SK-N-SH treated with all-trans-retinoic acid at 6 μM for 48 hours (cell line): ENCODE data around the gene PSMD2.

Experiments
- ATAC-seq: fragments of 200-7000 bp; cut with Tn5 transposase; 3 replicates; pipeline ENCODE4 v1.9.1; 2020; ENCODE audit warnings: mild to moderate bottlenecking, moderate library complexity
- ARNTL ChIP-seq: fragments of 450-650 bp; formaldehyde crosslinking; IDR thresholded peaks from 2 replicates; pipeline ENCODE4 v1.5.0; 2020; ENCODE audit warnings: low read depth, mild to moderate bottlenecking, moderate library complexity, borderline replicate concordance
- BACH2 ChIP-seq: fragments of 250-450 bp; sonication (Bioruptor Pico); IDR thresholded peaks from 2 replicates; pipeline ENCODE4 v1.9.0; 2021; ENCODE audit warnings: mild to moderate bottlenecking, borderline replicate concordance
- CSDC2 ChIP-seq: fragments of 250-450 bp; sonication (Bioruptor Pico); IDR thresholded peaks from 2 replicates; pipeline ENCODE4 v1.5.0; 2020; ENCODE audit warnings: mild to moderate bottlenecking, moderate library complexity
- CSRNP3 ChIP-seq: fragments of 250-450 bp; sonication (Bioruptor Pico); IDR thresholded peaks from 2 replicates; pipeline ENCODE4 v1.5.1; 2021; ENCODE audit warnings: mild to moderate bottlenecking, moderate library complexity
- ISL1 ChIP-seq: fragments of 250-450 bp; sonication (Bioruptor Pico); IDR thresholded peaks from 2 replicates; pipeline ENCODE4 v2.1.2; 2022; ENCODE audit warnings: mild to moderate bottlenecking, moderate library complexity
- PATZ1 ChIP-seq: fragments of 250-450 bp; sonication (Bioruptor Pico); IDR thresholded peaks from 2 replicates; pipeline ENCODE4 v1.8.0; 2020; ENCODE audit warnings: mild to moderate bottlenecking, moderate library complexity, borderline replicate concordance
- PPARA ChIP-seq: fragments of 250-450 bp; sonication (Bioruptor Pico); IDR thresholded peaks from 2 replicates; pipeline ENCODE4 v1.5.0; 2020; ENCODE audit warnings: mild to moderate bottlenecking, borderline replicate concordance
- TCF4 ChIP-seq: fragments of 250-450 bp; sonication (Bioruptor Pico); IDR thresholded peaks from 2 replicates; pipeline ENCODE4 v1.8.0; 2021; ENCODE audit warnings: mild to moderate bottlenecking, moderate library complexity, borderline replicate concordance
- TSHZ2 ChIP-seq: fragments of 250-450 bp; sonication (Bioruptor Pico); IDR thresholded peaks from 2 replicates; pipeline ENCODE4 v1.5.0; 2020; ENCODE audit warnings: mild to moderate bottlenecking, moderate library complexity
- ZC3H10 ChIP-seq: fragments of 250-450 bp; sonication (Bioruptor Pico); IDR thresholded peaks from 2 replicates; pipeline ENCODE4 v1.5.1; 2021; ENCODE audit warnings: mild to moderate bottlenecking, moderate library complexity
- ZFP3 ChIP-seq: fragments of 250-450 bp; sonication (Bioruptor Pico); IDR thresholded peaks from 2 replicates; pipeline ENCODE4 v1.5.0; 2020; ENCODE audit warnings: mild to moderate bottlenecking, moderate library complexity
- ZFP30 ChIP-seq: fragments of 450-650 bp; formaldehyde crosslinking; IDR thresholded peaks from 2 replicates; pipeline ENCODE4 v1.5.0; 2022; ENCODE audit warnings: mild to moderate bottlenecking, moderate library complexity
- ZNF565 ChIP-seq: fragments of 450-650 bp; formaldehyde crosslinking; conservative IDR thresholded peaks from 2 replicates; pipeline ENCODE4 v1.5.0; 2020; ENCODE audit warnings: low read depth, mild to moderate bottlenecking, moderate library complexity
- ZNF8 ChIP-seq: fragments of 450-650 bp; formaldehyde crosslinking; IDR thresholded peaks from 2 replicates; pipeline ENCODE4 v1.5.0; 2020; ENCODE audit warnings: mild to moderate bottlenecking, moderate library complexity
- TF ChIP-seq, protein P1 (sequence below): fragments of 250-450 bp; sonication (Bioruptor Pico); IDR thresholded peaks from 2 replicates; pipeline ENCODE4 v1.5.1; 2020; ENCODE audit warnings: low read depth, mild to moderate bottlenecking, moderate library complexity

The PSMD2 gene

DNA sequence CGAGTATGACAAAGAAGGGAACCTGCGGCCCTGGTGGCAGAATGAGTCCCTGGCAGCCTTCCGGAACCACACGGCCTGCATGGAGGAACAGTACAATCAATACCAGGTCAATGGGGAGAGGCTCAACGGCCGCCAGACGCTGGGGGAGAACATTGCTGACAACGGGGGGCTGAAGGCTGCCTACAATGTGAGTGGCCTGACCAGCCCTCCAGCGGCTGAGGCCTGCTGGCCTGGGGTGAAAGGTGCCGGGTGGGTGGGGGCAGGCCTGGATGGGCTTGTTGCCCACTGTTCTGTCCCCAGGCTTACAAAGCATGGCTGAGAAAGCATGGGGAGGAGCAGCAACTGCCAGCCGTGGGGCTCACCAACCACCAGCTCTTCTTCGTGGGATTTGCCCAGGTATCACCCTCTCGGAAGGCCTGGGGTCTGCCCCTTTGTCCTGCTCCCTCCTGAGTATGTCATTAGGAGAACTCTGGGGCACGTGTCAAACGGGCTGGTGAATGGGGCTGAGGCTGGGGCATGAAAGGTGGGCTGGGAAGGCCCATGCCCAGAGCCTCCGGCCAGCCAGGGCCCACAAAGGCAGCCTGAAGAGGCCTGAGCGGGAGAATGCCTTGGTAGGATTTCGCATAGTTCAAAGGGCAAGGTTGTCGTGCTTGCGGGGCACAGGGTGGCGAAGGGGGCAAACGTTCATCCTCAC, 7.8 kb upstream of the PSMD2 start (continued):
- TF ChIP-seq ZNF565 (CRISPR knock-in tag) = no peak
- no peak for TF ChIP-seq CSDC2 (CRISPR knock-in tag)
- TF ChIP-seq ZC3H10 (CRISPR knock-in tag) = no peak
- TF ChIP-seq TCF4 (CRISPR knock-in tag) = no peak
- no peak for TF ChIP-seq ZFP3 (CRISPR knock-in tag)

- ATAC-seq = no peak
- TF ChIP-seq PPARA (CRISPR knock-in tag) (no peak), BACH2 (CRISPR knock-in tag) (no peak), PATZ1 (CRISPR knock-in tag) (no peak), ARNTL (no peak), TSHZ2 (CRISPR knock-in tag) (no peak)
- TF ChIP-seq, protein P1, sequence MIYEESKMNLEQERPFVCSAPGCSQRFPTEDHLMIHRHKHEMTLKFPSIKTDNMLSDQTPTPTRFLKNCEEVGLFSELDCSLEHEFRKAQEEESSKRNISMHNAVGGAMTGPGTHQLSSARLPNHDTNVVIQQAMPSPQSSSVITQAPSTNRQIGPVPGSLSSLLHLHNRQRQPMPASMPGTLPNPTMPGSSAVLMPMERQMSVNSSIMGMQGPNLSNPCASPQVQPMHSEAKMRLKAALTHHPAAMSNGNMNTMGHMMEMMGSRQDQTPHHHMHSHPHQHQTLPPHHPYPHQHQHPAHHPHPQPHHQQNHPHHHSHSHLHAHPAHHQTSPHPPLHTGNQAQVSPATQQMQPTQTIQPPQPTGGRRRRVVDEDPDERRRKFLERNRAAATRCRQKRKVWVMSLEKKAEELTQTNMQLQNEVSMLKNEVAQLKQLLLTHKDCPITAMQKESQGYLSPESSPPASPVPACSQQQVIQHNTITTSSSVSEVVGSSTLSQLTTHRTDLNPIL (CRISPR knock-in tag) = no peak
- TF ChIP-seq, all 23 proteins: peak for 0
These were observed 7.1 kb upstream of the PSMD2 start for GRCh38 chr3:184291738-184292445.

DNA sequence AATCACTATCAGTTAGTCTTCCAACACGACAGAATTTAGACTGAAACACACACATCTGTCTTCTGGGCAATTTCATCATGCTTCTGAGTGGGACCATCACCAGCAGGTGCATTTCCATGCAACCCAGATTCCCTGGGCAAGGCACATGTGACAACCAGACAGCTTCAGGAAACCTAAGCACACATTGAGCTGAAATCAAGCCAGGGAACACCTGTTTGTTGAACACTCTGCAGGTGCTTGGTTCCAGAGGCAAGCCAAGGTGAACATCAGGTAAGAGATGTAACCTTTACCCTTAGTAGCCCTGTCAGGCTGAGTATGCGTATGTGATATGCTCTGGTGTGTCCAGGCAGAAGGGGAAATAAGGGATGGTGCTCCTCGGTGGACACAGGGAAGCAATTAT, 3.3 kb upstream of the PSMD2 start:
- ATAC-seq = no peak

GRCh38 chr3:184296616-184297015, 2.4 kb upstream of the PSMD2 start:
- no peak for ATAC-seq
- TF ChIP-seq TCF4 (CRISPR knock-in tag) = no peak
- TF ChIP-seq, protein P1 (CRISPR knock-in tag) = no peak
- no peak for TF ChIP-seq ZFP30 (CRISPR knock-in tag)
- TF ChIP-seq ZFP3 (CRISPR knock-in tag) = no peak
- no peak for TF ChIP-seq CSRNP3 (CRISPR knock-in tag)
- TF ChIP-seq ISL1 (CRISPR knock-in tag) = no peak
- no peak for TF ChIP-seq BACH2 (CRISPR knock-in tag)

More for the DNA sequence above, 3.3 kb upstream of the PSMD2 start:
- no peak for TF ChIP-seq ZNF8
- TF ChIP-seq TCF4 (CRISPR knock-in tag) = no peak
- TF ChIP-seq, all 23 proteins: peak for 0
